ENCODE results near the gene WIF1.

- TF ChIP-seq, protein P1, sequence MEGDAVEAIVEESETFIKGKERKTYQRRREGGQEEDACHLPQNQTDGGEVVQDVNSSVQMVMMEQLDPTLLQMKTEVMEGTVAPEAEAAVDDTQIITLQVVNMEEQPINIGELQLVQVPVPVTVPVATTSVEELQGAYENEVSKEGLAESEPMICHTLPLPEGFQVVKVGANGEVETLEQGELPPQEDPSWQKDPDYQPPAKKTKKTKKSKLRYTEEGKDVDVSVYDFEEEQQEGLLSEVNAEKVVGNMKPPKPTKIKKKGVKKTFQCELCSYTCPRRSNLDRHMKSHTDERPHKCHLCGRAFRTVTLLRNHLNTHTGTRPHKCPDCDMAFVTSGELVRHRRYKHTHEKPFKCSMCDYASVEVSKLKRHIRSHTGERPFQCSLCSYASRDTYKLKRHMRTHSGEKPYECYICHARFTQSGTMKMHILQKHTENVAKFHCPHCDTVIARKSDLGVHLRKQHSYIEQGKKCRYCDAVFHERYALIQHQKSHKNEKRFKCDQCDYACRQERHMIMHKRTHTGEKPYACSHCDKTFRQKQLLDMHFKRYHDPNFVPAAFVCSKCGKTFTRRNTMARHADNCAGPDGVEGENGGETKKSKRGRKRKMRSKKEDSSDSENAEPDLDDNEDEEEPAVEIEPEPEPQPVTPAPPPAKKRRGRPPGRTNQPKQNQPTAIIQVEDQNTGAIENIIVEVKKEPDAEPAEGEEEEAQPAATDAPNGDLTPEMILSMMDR (conservative IDR thresholded peaks at IDR 0.05) = no peak
- no peak for TF ChIP-seq EZH2 (IDR thresholded peaks at IDR 0.05; ENCODE audit: low read depth)
These were observed 110.7 kb downstream of the WIF1 start for GRCh38 chr12:65010437-65010836.

All from PC-9 (cell line).